ENCODE data around the gene ABR.
A peak's percentile ranks its signal among the peaks of the same experiment; 100 is the strongest.
"Not testable (repeated sequence)": the region's sequence is repeated elsewhere in the genome, so short reads cannot be mapped to it uniquely, and the experiment has no call there.

The ABR gene

GRCh38 chr17:978103-979093 lies 201.4 kb downstream of the ABR start:
- peak; percentile 60 for DNase-seq

GRCh38 chr17:977166-977565 lies 202.6 kb downstream of the ABR start:
- no peak for DNase-seq

- DNase-seq: no peak
Measured at GRCh38 chr17:976312-976711, 203.5 kb downstream of the ABR start.

- DNase-seq: no peak
Measured at GRCh38 chr17:975371-975915, 204.3 kb downstream of the ABR start.

- DNase-seq: not testable (repeated sequence)
Measured at GRCh38 chr17:974778-975177, 205.0 kb downstream of the ABR start.

GRCh38 chr17:973053-973452 lies 206.7 kb downstream of the ABR start:
- DNase-seq: no peak

GRCh38 chr17:971861-972260 lies 207.9 kb downstream of the ABR start:
- not testable (repeated sequence) for DNase-seq

- DNase-seq: no peak
Measured at GRCh38 chr17:970364-970763, 209.4 kb downstream of the ABR start.

GRCh38 chr17:969811-970355 lies 209.9 kb downstream of the ABR start:
- DNase-seq: no peak

GRCh38 chr17:968812-969730 lies 210.7 kb downstream of the ABR start:
- DNase-seq: no peak

GRCh38 chr17:967122-967521 lies 212.7 kb downstream of the ABR start:
- DNase-seq: no peak

GRCh38 chr17:965311-965989 lies 214.3 kb downstream of the ABR start:
- DNase-seq: no peak

GRCh38 chr17:964876-965275 lies 214.9 kb downstream of the ABR start:
- no peak for DNase-seq

GRCh38 chr17:962670-963069 lies 217.1 kb downstream of the ABR start:
- no peak for DNase-seq

GRCh38 chr17:962166-962565 lies 217.6 kb downstream of the ABR start:
- no peak for DNase-seq

- DNase-seq: no peak
Measured at GRCh38 chr17:958712-959451, 220.9 kb downstream of the ABR start.

GRCh38 chr17:957856-958421 lies 221.8 kb downstream of the ABR start:
- DNase-seq: no peak

- no peak for DNase-seq
Measured at GRCh38 chr17:956905-957304, 222.9 kb downstream of the ABR start.

- no peak for DNase-seq
Measured at GRCh38 chr17:954431-955164, 225.2 kb downstream of the ABR start.

GRCh38 chr17:953767-954166 lies 226.0 kb downstream of the ABR start:
- DNase-seq: no peak

Measured in activated CD8-positive, alpha-beta memory T cell treated with anti-CD3 and anti-CD28 coated beads for 24 hours (primary cell).